Lower leg skin (tissue), 4 donors: ENCODE results near the gene F2RL3. TPM values are rescaled to one million over a fixed set of nuclear protein-coding genes. Genes with fewer than 3 reads are reported as not detected.

Source experiments
- DNase-seq, 2 donors: peaks; one replicate each; pipeline ENCODE4 v3.0.0-alpha.2; 2019; ENCODE audit warnings: low spot score in 2 of 2
- H3K4me3 ChIP-seq: fragments of 200-600 bp; sonication (generic); 2 replicates; pipeline ENCODE4 v1.5.1; 2017; ENCODE audit warnings: mild to moderate bottlenecking, low read depth; ENCODE audit not compliant: poor library complexity, severe bottlenecking
- POLR2A ChIP-seq, 2 donors: fragments of 450-650 bp; IDR thresholded peaks; one replicate each; pipeline ENCODE4 v1.6.1; 2016 to 2017; ENCODE audit warnings: antibody characterized with exemption in 2 of 2, mild to moderate bottlenecking in 1 of 2, moderate library complexity in 1 of 2
- WGBS, 2 donors: methylation state at CpG; one replicate each; pipeline ENCODE4 v1.1.5; 2018; 5-methylcytosine and 5-hydroxymethylcytosine counted together
- intact Hi-C: fragments of 100-400 bp; cut with DNase I; formaldehyde crosslinking; loops from one replicate; pipeline ENCODE4 v1.15.0; 2023; ENCODE audit warnings: low total_unique reads
- total RNA-seq, 4 donors: library from RNA; depleted of rRNA; stranded (reverse); fragments of >200 nt; gene quantifications; one replicate each; pipeline ENCODE4 v1.1.0, GENCODE V29; 2016
- TF ChIP-seq, protein P1 (sequence below), 3 donors: fragments of 450-650 bp; IDR thresholded peaks; one replicate each; pipeline ENCODE4 v1.5.1; 2016; ENCODE audit warnings: antibody characterized with exemption in 3 of 3, mild to moderate bottlenecking in 3 of 3, moderate library complexity in 2 of 3

Gene F2RL3
- total RNA-seq, 4 donors from 2014 or later, result 3.7 to 11.0 (median 5.6) TPM

DNA sequence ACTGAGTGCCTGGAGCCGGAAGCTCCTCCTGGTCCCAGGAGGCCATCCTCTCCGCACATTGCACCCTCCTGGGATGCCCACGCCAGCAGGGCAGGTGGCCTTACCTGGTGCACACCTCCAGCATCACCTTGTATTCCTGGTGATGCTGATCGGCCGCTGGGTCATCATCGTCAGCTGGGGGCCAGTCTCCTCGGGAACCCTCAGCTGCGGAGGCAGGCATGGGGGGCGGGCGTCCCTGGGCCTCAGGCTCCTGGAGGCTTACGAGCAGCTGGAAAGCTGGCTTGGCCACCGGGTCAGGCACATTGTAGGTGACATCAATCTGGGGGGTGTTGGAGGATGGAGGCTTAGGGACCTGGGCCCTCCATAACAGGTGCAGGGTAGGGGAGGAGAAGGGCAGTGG, 13.7 kb downstream of the F2RL3 start:
- WGBS, 2 donors, result 90% methylated on average over 12 of the region's 12 CpGs
- H3K4me3 ChIP-seq, result no peak overlapping the region
- intact Hi-C loops, result no loop called here
- no peak for DNase-seq
- TF ChIP-seq POLR2A (IDR thresholded peaks at IDR 0.05), result no peak
- TF ChIP-seq, protein P1, sequence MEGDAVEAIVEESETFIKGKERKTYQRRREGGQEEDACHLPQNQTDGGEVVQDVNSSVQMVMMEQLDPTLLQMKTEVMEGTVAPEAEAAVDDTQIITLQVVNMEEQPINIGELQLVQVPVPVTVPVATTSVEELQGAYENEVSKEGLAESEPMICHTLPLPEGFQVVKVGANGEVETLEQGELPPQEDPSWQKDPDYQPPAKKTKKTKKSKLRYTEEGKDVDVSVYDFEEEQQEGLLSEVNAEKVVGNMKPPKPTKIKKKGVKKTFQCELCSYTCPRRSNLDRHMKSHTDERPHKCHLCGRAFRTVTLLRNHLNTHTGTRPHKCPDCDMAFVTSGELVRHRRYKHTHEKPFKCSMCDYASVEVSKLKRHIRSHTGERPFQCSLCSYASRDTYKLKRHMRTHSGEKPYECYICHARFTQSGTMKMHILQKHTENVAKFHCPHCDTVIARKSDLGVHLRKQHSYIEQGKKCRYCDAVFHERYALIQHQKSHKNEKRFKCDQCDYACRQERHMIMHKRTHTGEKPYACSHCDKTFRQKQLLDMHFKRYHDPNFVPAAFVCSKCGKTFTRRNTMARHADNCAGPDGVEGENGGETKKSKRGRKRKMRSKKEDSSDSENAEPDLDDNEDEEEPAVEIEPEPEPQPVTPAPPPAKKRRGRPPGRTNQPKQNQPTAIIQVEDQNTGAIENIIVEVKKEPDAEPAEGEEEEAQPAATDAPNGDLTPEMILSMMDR (IDR thresholded peaks at IDR 0.05), result no peak

DNA sequence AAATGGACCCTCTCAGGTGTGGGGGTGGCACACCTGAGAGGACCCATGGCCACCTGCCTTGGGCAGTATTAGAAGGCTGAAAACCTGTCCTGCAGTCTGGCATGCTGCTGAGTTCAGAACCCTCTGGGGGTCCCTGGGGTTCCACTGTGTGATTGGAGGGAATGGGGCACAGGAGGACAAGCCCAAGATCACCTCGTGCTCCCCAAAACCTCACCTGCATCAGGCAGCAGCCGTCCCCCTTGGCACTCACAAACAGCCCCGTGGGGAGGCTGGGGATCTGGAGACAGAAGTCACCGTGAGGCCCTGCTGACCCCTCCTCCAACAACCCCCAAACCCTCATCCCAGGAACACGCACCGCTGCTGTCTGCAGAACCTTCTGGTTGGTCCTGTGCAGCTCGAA, 14.5 kb downstream of the F2RL3 start:
- intact Hi-C loops, result no loop called here
- WGBS, 2 donors, result 90 to 92% methylated on average over 7 of the region's 7 CpGs
- TF ChIP-seq, protein P1 (IDR thresholded peaks at IDR 0.05), result no peak
- no peak for TF ChIP-seq POLR2A (IDR thresholded peaks at IDR 0.05)
- DNase-seq, result no peak
- no peak overlapping the region for H3K4me3 ChIP-seq

DNA sequence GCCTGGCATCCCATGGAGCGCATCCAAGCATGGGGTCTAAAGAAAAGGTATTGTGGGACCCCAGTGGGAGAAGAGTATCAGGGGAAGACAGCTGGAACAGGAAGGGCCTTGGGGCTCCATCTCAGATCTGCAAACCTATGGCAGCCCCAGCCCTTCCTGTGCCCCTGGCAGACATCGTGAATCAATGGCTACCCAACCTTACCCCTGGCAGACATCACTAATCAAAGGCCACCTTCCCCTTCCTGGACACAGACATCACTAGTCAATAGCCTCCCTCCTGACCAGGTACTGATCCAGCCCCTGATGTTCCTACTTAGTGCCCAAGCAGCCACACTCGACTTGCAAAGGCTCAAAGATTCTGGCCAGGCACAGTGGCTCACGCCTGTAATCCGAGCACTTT, 15.8 kb downstream of the F2RL3 start:
- no peak for TF ChIP-seq POLR2A (IDR thresholded peaks at IDR 0.05)
- TF ChIP-seq, protein P1 (IDR thresholded peaks at IDR 0.05), result no peak
- DNase-seq, result no peak
- no peak overlapping the region for H3K4me3 ChIP-seq
- intact Hi-C loops, result no loop called here
- 81 to 94% methylated on average over 5 of the region's 5 CpGs for WGBS, 2 donors

DNA sequence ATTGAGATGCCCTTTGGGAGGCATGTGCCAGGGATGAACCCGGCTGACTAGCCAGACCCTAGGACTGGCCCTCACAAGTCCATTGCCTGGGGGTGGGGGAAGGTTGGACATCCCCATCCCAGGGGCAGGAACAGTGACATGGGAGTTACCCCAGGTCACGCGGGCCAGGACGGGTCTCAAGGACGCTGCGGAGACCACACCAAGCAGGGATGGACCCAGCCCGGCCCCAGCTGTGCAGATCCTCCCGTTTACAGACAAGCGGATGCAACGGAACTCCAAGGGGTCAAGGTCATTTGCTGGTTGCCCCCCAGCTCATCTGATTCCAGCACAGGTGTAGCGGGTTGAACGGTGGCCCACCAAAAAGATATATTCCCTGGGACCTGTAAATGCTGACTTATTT, 20.0 kb downstream of the F2RL3 start:
- WGBS, 2 donors, result 91 to 98% methylated on average over 12 of the region's 12 CpGs
- TF ChIP-seq, protein P1 (IDR thresholded peaks at IDR 0.05), result no peak
- TF ChIP-seq POLR2A (IDR thresholded peaks at IDR 0.05), result no peak
- intact Hi-C loops, result no loop called here

DNA sequence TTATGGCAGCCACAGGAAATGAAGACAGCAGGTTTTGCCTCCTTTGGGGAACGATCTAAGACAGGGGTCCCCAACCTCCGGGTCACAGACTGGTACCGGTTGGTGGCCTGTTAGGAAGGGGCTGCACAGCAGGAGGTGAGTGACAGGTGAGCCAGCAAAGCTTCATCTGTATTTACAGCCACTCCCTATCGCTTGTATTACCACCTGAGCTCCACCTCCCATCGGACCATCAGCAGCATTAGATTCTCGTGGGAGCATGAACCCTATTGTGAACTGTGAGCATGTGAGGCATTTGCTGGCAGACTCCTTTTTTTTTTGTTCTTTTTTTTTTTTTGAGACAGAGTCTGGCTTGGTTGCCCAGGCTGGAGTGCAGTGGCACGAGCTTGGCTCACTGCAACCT, 22.2 kb downstream of the F2RL3 start:
- WGBS, 2 donors, result 87 to 90% methylated on average over 7 of the region's 7 CpGs
- intact Hi-C loops, result no loop called here
- TF ChIP-seq, protein P1 (IDR thresholded peaks at IDR 0.05), result no peak
- no peak for TF ChIP-seq POLR2A (IDR thresholded peaks at IDR 0.05)
- no peak for DNase-seq
- no peak overlapping the region for H3K4me3 ChIP-seq

More for the DNA sequence above, 20.0 kb downstream of the F2RL3 start:
- no peak for DNase-seq
- no peak overlapping the region for H3K4me3 ChIP-seq

GRCh38 chr19:16912780-16913179, 24.0 kb downstream of the F2RL3 start:
- no peak overlapping the region for H3K4me3 ChIP-seq
- intact Hi-C loops, result no loop called here
- TF ChIP-seq, protein P1 (IDR thresholded peaks at IDR 0.05), result no peak
- no peak for TF ChIP-seq POLR2A (IDR thresholded peaks at IDR 0.05)
- WGBS, 2 donors, result 78 to 88% methylated on average over 4 of the region's 4 CpGs
- no peak for DNase-seq
